ENCODE data around the gene NEUROG3.

NEUROG3 gene

GRCh38 chr10:69612760-69613159, 39.5 kb upstream of the NEUROG3 start:
- TF ChIP-seq CTCF (IDR thresholded peaks at IDR 0.05; ENCODE audit: low read length) (no peak), EZH2 (IDR thresholded peaks at IDR 0.05; ENCODE audit: borderline replicate concordance, low read length) (no peak)
- Histone ChIP-seq H2AFZ (ENCODE audit: low read length) (no peak overlapping the region), H3F3A (ENCODE audit: insufficient read depth, low read length) (no peaks in the 10 kb centered on the region), H3K9me3 (ENCODE audit: low read length) (no peaks in the 10 kb centered on the region), H3K9ac (ENCODE audit: low read length) (no peak overlapping the region), H4K20me1 (ENCODE audit: insufficient read depth, low read length) (no peaks in the 10 kb centered on the region), H3K4me3 (ENCODE audit: low read depth, low read length, poor library complexity, severe bottlenecking) (no peak overlapping the region), H3K9me2 (ENCODE audit: low read depth, low read length) (no peaks in the 10 kb centered on the region), H3K4me1 (ENCODE audit: insufficient read depth, low read length, severe bottlenecking) (no peaks in the 10 kb centered on the region), H3K27me3 (ENCODE audit: insufficient read depth, low read length) (no peaks in the 10 kb centered on the region), H3K27ac (ENCODE audit: low read depth, low read length, poor library complexity, severe bottlenecking) (no peak overlapping the region), H3K79me2 (ENCODE audit: insufficient read depth, low read length) (no peaks in the 10 kb centered on the region), H3K36me3 (ENCODE audit: insufficient read depth, low read length) (no peaks in the 10 kb centered on the region), H3K4me2 (ENCODE audit: low read length) (no peak overlapping the region)

- no peaks in the 10 kb centered on the region for H3K9me2 ChIP-seq (ENCODE audit: low read depth, low read length)
- H3F3A ChIP-seq (ENCODE audit: insufficient read depth, low read length) = no peaks in the 10 kb centered on the region
- no peaks in the 10 kb centered on the region for H3K27me3 ChIP-seq (ENCODE audit: insufficient read depth, low read length)
- TF ChIP-seq CTCF (IDR thresholded peaks at IDR 0.05; ENCODE audit: low read length) = no peak
- TF ChIP-seq EZH2 (IDR thresholded peaks at IDR 0.05; ENCODE audit: borderline replicate concordance, low read length) = no peak
- H3K9me3 ChIP-seq (ENCODE audit: low read length) = no peaks in the 10 kb centered on the region
- H3K79me2 ChIP-seq (ENCODE audit: insufficient read depth, low read length) = no peaks in the 10 kb centered on the region
- H3K27ac ChIP-seq (ENCODE audit: low read depth, low read length, poor library complexity, severe bottlenecking) = no peak overlapping the region
- no peak overlapping the region for H3K4me3 ChIP-seq (ENCODE audit: low read depth, low read length, poor library complexity, severe bottlenecking)
- no peaks in the 10 kb centered on the region for H3K4me1 ChIP-seq (ENCODE audit: insufficient read depth, low read length, severe bottlenecking)
- H3K4me2 ChIP-seq (ENCODE audit: low read length) = no peak overlapping the region
- no peak overlapping the region for H3K9ac ChIP-seq (ENCODE audit: low read length)
- H4K20me1 ChIP-seq (ENCODE audit: insufficient read depth, low read length) = no peaks in the 10 kb centered on the region
- no peak overlapping the region for H2AFZ ChIP-seq (ENCODE audit: low read length)
- H3K36me3 ChIP-seq (ENCODE audit: insufficient read depth, low read length) = no peaks in the 10 kb centered on the region
These were observed 35.9 kb upstream of the NEUROG3 start for GRCh38 chr10:69609077-69609476.

GRCh38 chr10:69600761-69601330, 27.6 kb upstream of the NEUROG3 start:
- no peaks in the 10 kb centered on the region for H3K9me2 ChIP-seq (ENCODE audit: low read depth, low read length)

More at GRCh38 chr10:69600761-69601330, 27.6 kb upstream of the NEUROG3 start:
- Histone ChIP-seq H3F3A (ENCODE audit: insufficient read depth, low read length) (no peaks in the 10 kb centered on the region), H3K4me1 (ENCODE audit: insufficient read depth, low read length, severe bottlenecking) (no peaks in the 10 kb centered on the region), H3K4me3 (ENCODE audit: low read depth, low read length, poor library complexity, severe bottlenecking) (no peak overlapping the region), H3K4me2 (ENCODE audit: low read length) (no peak overlapping the region), H3K27ac (ENCODE audit: low read depth, low read length, poor library complexity, severe bottlenecking) (no peak overlapping the region), H2AFZ (ENCODE audit: low read length) (no peak overlapping the region), H3K36me3 (ENCODE audit: insufficient read depth, low read length) (no peaks in the 10 kb centered on the region), H3K79me2 (ENCODE audit: insufficient read depth, low read length) (no peaks in the 10 kb centered on the region), H3K27me3 (ENCODE audit: insufficient read depth, low read length) (no peaks in the 10 kb centered on the region), H3K9ac (ENCODE audit: low read length) (no peak overlapping the region), H3K9me3 (ENCODE audit: low read length) (no peaks in the 10 kb centered on the region), H4K20me1 (ENCODE audit: insufficient read depth, low read length) (no peaks in the 10 kb centered on the region)
- no peak for TF ChIP-seq EZH2 (IDR thresholded peaks at IDR 0.05; ENCODE audit: borderline replicate concordance, low read length)
- no peak for TF ChIP-seq CTCF (IDR thresholded peaks at IDR 0.05; ENCODE audit: low read length)

All from OCI-LY1 (cell line).